ENCODE data around the gene PSMB3. TPM values are rescaled to one million over a fixed set of nuclear protein-coding genes. Genes with fewer than 3 reads are reported as not detected.

PSMB3 gene
- total and polyA plus RNA-seq, 10 donors = 119 to 235 (median 172) TPM

GRCh38 chr17:38717139-38717745 lies 35.3 kb upstream of the PSMB3 start:
- WGBS, 5 donors = 84 to 91% (median 88%) methylated on average over 10 to 12 of the region's 12 CpGs
- Histone ChIP-seq H3K27ac (peak overlapping the region in 1 of 8 donors; percentile 26), H3K36me3 (peaks cover 1 to 100% (median 97%) of the 10 kb centered on the region in 6 donors), H3K4me1 (peaks cover 0 to 52% (median 4%) of the 10 kb centered on the region in 6 donors), H3K27me3 (replicated peaks in 1 of 7) (no peaks in the 10 kb centered on the region), H3K9me3 (no peaks in the 10 kb centered on the region), H3K4me3 (no peak overlapping the region)
- no peak for DNase-seq
- intact Hi-C loops (cut with DNase I; ENCODE audit: low total_unique reads) = no loop called here
- TF ChIP-seq POLR2A (IDR thresholded peaks at IDR 0.05) (no peak), POLR2AphosphoS5 (IDR thresholded peaks at IDR 0.05) (peak in 2 of 3 donors; percentile 28 to 53)

GRCh38 chr17:38719289-38719942 lies 33.1 kb upstream of the PSMB3 start:
- TF ChIP-seq POLR2AphosphoS5 (IDR thresholded peaks at IDR 0.05) (peak in 2 of 3 donors; percentile 27 to 57), CTCF (IDR thresholded peaks at IDR 0.05 in 8 of 11, conservative IDR thresholded peaks at IDR 0.05 in 3 of 11) (no peak)
- H3K9me3 ChIP-seq = no peaks in the 10 kb centered on the region
- H3K27me3 ChIP-seq (replicated peaks in 1 of 7) = no peaks in the 10 kb centered on the region
- H3K27ac ChIP-seq = peak overlapping the region in 1 of 8 donors; percentile 27
- no peak for DNase-seq
- H3K36me3 ChIP-seq = peaks cover 0 to 100% (median 89%) of the 10 kb centered on the region in 6 donors
- intact Hi-C loops (cut with DNase I; ENCODE audit: low total_unique reads) = no loop called here
- peaks cover 4 to 62% (median 10%) of the 10 kb centered on the region in 6 donors for H3K4me1 ChIP-seq
- no peak overlapping the region for H3K4me3 ChIP-seq
- WGBS, 5 donors = 85 to 94% (median 94%) methylated on average over 22 to 29 of the region's 29 CpGs

- no peak overlapping the region for H3K27ac ChIP-seq
- H3K36me3 ChIP-seq = peaks cover 0 to 100% (median 90%) of the 10 kb centered on the region in 6 donors
- no peak overlapping the region for H3K4me3 ChIP-seq
- peaks cover 6 to 68% (median 16%) of the 10 kb centered on the region in 6 donors for H3K4me1 ChIP-seq
- intact Hi-C loops (cut with DNase I; ENCODE audit: low total_unique reads) = no loop called here
- no peaks in the 10 kb centered on the region for H3K9me3 ChIP-seq
- DNase-seq = no peak
- TF ChIP-seq POLR2AphosphoS5 (IDR thresholded peaks at IDR 0.05) (peak in 2 of 3 donors; percentile 5 to 55), CTCF (IDR thresholded peaks at IDR 0.05 in 8 of 11, conservative IDR thresholded peaks at IDR 0.05 in 3 of 11) (no peak), POLR2A (IDR thresholded peaks at IDR 0.05) (no peak)
- WGBS, 5 donors = 80 to 90% (median 85%) methylated on average over 31 to 39 of the region's 39 CpGs
- no peaks in the 10 kb centered on the region for H3K27me3 ChIP-seq (replicated peaks in 1 of 7)
Measured at GRCh38 chr17:38719943-38720641, 32.4 kb upstream of the PSMB3 start.

- H3K9me3 ChIP-seq = no peaks in the 10 kb centered on the region
- H3K27ac ChIP-seq = peak overlapping the region in 1 of 8 donors; percentile 34
- peaks cover 0 to 100% (median 84%) of the 10 kb centered on the region in 6 donors for H3K36me3 ChIP-seq
- 90 to 96% (median 93%) methylated on average over 6 of the region's 6 CpGs for WGBS, 5 donors
- H3K4me1 ChIP-seq = peaks cover 6 to 72% (median 21%) of the 10 kb centered on the region in 6 donors
- TF ChIP-seq CTCF (IDR thresholded peaks at IDR 0.05 in 8 of 11, conservative IDR thresholded peaks at IDR 0.05 in 3 of 11) (no peak), POLR2A (IDR thresholded peaks at IDR 0.05) (no peak), POLR2AphosphoS5 (IDR thresholded peaks at IDR 0.05) (no peak)
- H3K27me3 ChIP-seq (replicated peaks in 1 of 7) = no peaks in the 10 kb centered on the region
- no peak overlapping the region for H3K4me3 ChIP-seq
- intact Hi-C loops (cut with DNase I; ENCODE audit: low total_unique reads) = no loop called here
- no peak for DNase-seq
Measured at GRCh38 chr17:38720941-38721340, 31.6 kb upstream of the PSMB3 start.

Data from spleen (tissue), 11 donors.